Ovary (tissue), 9 donors: ENCODE data around the gene CCDC43. TPM values are rescaled to one million over a fixed set of nuclear protein-coding genes. Genes with fewer than 3 reads are reported as not detected.

Experiments
- DNase-seq, 5 donors: peaks; one replicate each; pipeline ENCODE4 v3.0.0-alpha.2; 2019 to 2020
- H3K27ac ChIP-seq, 2 donors: fragments of 200-600 bp; one replicate each; pipeline versions ENCODE4 v1.5.1 to v1.8.0; 2019 to 2022
- H3K27me3 ChIP-seq: fragments of 200-600 bp; one replicate; pipeline ENCODE4 v1.8.0; 2022
- H3K36me3 ChIP-seq: fragments of 200-600 bp; sonication (generic); one replicate; pipeline ENCODE4 v1.5.1; 2019
- H3K4me1 ChIP-seq: one replicate; pipeline ENCODE4 v1.8.1; 2013; ENCODE audit warnings: mild to moderate bottlenecking, moderate library complexity; ENCODE audit not compliant: insufficient read depth
- H3K4me3 ChIP-seq: fragments of 200-600 bp; sonication (generic); one replicate; pipeline ENCODE4 v1.5.1; 2017
- H3K9me3 ChIP-seq, 2 donors: fragments of 200-600 bp in 1 of 2; sonication (generic) in 1 of 2; one replicate each; pipeline versions ENCODE4 v1.5.1 to v1.8.1; 2013 to 2019; ENCODE audit warnings: mild to moderate bottlenecking in 1 of 2, moderate library complexity in 1 of 2
- CTCF ChIP-seq, 3 donors: fragments of 450-650 bp in 2 of 3; fragments of 200-600 bp in 1 of 3; IDR thresholded peaks; one replicate each; pipeline versions ENCODE4 v1.5.1 to v1.8.0; 2016 to 2022; ENCODE audit warnings: antibody characterized with exemption in 3 of 3, mild to moderate bottlenecking in 1 of 3
- EP300 ChIP-seq: sonication (generic); formaldehyde crosslinking; IDR thresholded peaks from one replicate; pipeline ENCODE4 v1.6.1; 2017; ENCODE audit warnings: antibody characterized with exemption
- POLR2A ChIP-seq: fragments of 450-650 bp; IDR thresholded peaks from one replicate; pipeline ENCODE4 v1.6.1; 2017; ENCODE audit warnings: antibody characterized with exemption, mild to moderate bottlenecking, moderate library complexity
- WGBS, 3 donors: extraction: QIAGEN DNeasy Blood & Tissue Kit in 1 of 3; methylation state at CpG; one replicate each; pipeline versions ENCODE4 v1.1.5 to v1.1.7; 2013 to 2017; 5-methylcytosine and 5-hydroxymethylcytosine counted together
- intact Hi-C, 4 donors: fragments of 100-400 bp; cut with DNase I; formaldehyde crosslinking; loops; one replicate each; pipeline versions ENCODE4 v1.11.0 to v1.15.1; 2022 to 2023
- polyA plus RNA-seq, 2 donors: library from polyadenylated mRNA; stranded (reverse); fragments of 200-250 nt in 1 of 2; fragments of 350-450 nt in 1 of 2; fragmentation: Illumina TruSeq in 1 of 2; extraction: RNeasy Lipid Tissue Mini Kit (QIAGEN cat#74804) in 1 of 2; gene quantifications; one replicate each; pipeline ENCODE4 v1.2.3, GENCODE V29; 2013 to 2014
- small RNA-seq: library from RNA; depleted of rRNA; stranded (forward); fragments of <200 nt; gene quantifications from one replicate; pipeline ENCODE3, GENCODE V24; 2016
- total RNA-seq, 7 donors: library from RNA; depleted of rRNA in 2 of 7; stranded (reverse); fragments of >200 nt in 2 of 7; fragmentation: NEBNext Ultra II Directional in 3 of 7; extraction: Animal tissue kit (Norgen Biotek cat#: 25700) in 3 of 7; gene quantifications; one replicate each; pipeline versions ENCODE4 v1.1.0 to v1.2.4, GENCODE V29; 2016 to 2023
- donor health status: DM: no; HTN: no; CAD: no; lungs with moderate emphysema.
- donor health status: DM: no; HTN: no; CAD: no.
- donor health status: Bipolar disorder and iron deficiency.
- donor health status: DM: yes; HTN: yes; CAD: no.
- donor health status: DM: no; HTN: no; CAD: no.
- donor health status: DM: yes; HTN: yes; CAD: no.

Gene CCDC43
- total and polyA plus RNA-seq, 9 donors = 8.4 to 15.1 (median 11.3) TPM

DNA sequence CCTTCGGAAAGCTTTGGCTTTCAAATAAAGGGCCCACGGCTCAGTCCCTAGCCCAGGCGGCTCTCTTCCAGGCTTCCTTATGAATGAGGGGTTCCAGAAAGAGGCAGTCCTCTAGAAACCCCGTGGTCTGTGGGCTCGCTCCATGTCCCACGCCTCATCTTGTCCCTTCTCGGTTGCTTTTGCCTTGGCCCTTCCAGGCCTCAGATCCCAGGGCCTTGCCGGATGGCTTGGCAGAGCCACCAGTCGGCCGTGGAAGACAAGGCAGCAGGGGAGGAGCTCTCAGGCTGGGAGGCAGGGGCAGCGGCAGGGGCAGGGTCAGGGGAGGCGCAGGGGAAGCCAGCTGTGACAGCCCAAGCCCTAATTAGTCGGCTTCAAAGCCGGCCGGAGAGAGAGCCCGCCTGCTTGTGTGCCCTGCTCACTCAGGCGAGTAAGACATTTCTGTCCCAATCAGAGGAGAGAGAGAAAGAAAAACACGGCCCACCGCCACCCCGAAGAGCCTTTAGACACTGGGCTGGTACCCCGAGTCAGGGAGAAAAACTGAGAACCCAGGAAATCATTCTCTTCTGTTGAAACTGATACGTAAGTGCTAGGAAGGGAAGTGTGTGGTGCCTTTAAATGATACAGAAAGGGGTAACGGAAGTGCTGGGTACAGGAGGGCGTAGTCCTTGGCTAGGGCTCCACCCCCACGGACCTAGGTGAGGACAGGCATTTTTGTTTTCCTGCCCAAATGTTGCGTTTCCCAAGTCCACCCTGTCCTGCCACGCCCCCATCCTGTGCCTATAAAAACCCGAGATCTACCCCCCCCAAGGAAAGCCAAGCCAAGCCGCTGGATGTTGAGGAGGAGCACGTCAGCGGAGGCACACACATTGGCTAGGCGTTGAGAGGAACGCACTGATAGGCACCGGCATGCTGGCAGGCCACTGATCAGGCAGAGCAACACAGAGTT, 61.1 kb downstream of the CCDC43 start:
- intact Hi-C loops = no loop called here
- Histone ChIP-seq H3K9me3 (no peaks in the 10 kb centered on the region), H3K4me1 (no peaks in the 10 kb centered on the region), H3K4me3 (no peak overlapping the region), H3K36me3 (no peaks in the 10 kb centered on the region), H3K27ac (no peak overlapping the region), H3K27me3 (no peaks in the 10 kb centered on the region)
- peak in 3 of 5 donors; percentile 24 to 54 (median 48) for DNase-seq
- WGBS, 3 donors = 54 to 63% (median 62%) methylated on average over 34 of the region's 34 CpGs
- no peak for TF ChIP-seq EP300
- TF ChIP-seq POLR2A = no peak
- TF ChIP-seq CTCF (IDR thresholded peaks at IDR 0.05) = no peak

GRCh38 chr17:44627513-44628242, 61.9 kb downstream of the CCDC43 start:
- intact Hi-C loops = no loop called here
- no peak overlapping the region for H3K27ac ChIP-seq
- 74 to 78% (median 75%) methylated on average over 9 of the region's 9 CpGs for WGBS, 3 donors
- H3K4me1 ChIP-seq = no peaks in the 10 kb centered on the region
- no peaks in the 10 kb centered on the region for H3K9me3 ChIP-seq
- TF ChIP-seq CTCF (IDR thresholded peaks at IDR 0.05) = no peak
- TF ChIP-seq EP300 = no peak
- TF ChIP-seq POLR2A = no peak
- DNase-seq = no peak
- no peaks in the 10 kb centered on the region for H3K36me3 ChIP-seq
- no peaks in the 10 kb centered on the region for H3K27me3 ChIP-seq
- H3K4me3 ChIP-seq = no peak overlapping the region

Small RNA genes lying within 50 kb of the gene (small RNA-seq; reads per million reads assigned to genes)
- gene RN7SL819P (not detected), gene SMCO4P1 (not detected)

Other genes starting within 250 kb of the CCDC43 start
- gene GPATCH8, start 186.4 kb downstream of the CCDC43 start, total RNA-seq = 10 to 100 TPM; 27.6 to 57.3 (median 48.9) TPM
- 10 to 100 TPM; 20.5 to 40.4 TPM for gene GPATCH8, start 186.4 kb downstream of the CCDC43 start, polyA plus RNA-seq
- 10 to 100 TPM in 3 of 7 donors, 1 to 10 TPM in 4; 1.6 to 12.5 (median 9.3) TPM for gene FZD2, start 132.3 kb downstream of the CCDC43 start, total RNA-seq
- 1 to 10 TPM in 1 of 2 donors, under 1 TPM in 1; 0.08 to 5.3 TPM for gene FZD2, start 132.3 kb downstream of the CCDC43 start, polyA plus RNA-seq
- gene MEIOC, start 33.3 kb downstream of the CCDC43 start, total RNA-seq = not detected
- under 1 TPM in 1 of 2 donors, not detected in 1; 0.07 TPM for gene MEIOC, start 33.3 kb downstream of the CCDC43 start, polyA plus RNA-seq
- 1 to 10 TPM; 3.1 to 9.7 (median 6.7) TPM for gene DBF4B, start 18.9 kb upstream of the CCDC43 start, total RNA-seq
- gene DBF4B, start 18.9 kb upstream of the CCDC43 start, polyA plus RNA-seq = 1 to 10 TPM; 5.6 to 6.8 TPM
- 1 to 10 TPM in 4 of 7 donors, under 1 TPM in 3; 0.12 to 2.3 (median 1.5) TPM for gene ADAM11, start 69.2 kb upstream of the CCDC43 start, total RNA-seq
- gene ADAM11, start 69.2 kb upstream of the CCDC43 start, polyA plus RNA-seq = 1 to 10 TPM in 1 of 2 donors, under 1 TPM in 1; 0.17 to 1.1 TPM
- gene GJC1, start 140.5 kb upstream of the CCDC43 start, total RNA-seq = 1 to 10 TPM; 1.3 to 6.4 (median 4.3) TPM
- gene GJC1, start 140.5 kb upstream of the CCDC43 start, polyA plus RNA-seq = 10 to 100 TPM in 1 of 2 donors, 1 to 10 TPM in 1; 3.8 to 18.4 TPM
- 1 to 10 TPM; 1.1 to 5.6 (median 2.0) TPM for gene HIGD1B, start 158.1 kb upstream of the CCDC43 start, total RNA-seq
- gene HIGD1B, start 158.1 kb upstream of the CCDC43 start, polyA plus RNA-seq = 1 to 10 TPM; 6.3 to 6.8 TPM
- gene EFTUD2, start 209.7 kb upstream of the CCDC43 start, total RNA-seq = 10 to 100 TPM; 28.4 to 78.7 (median 62.5) TPM
- gene EFTUD2, start 209.7 kb upstream of the CCDC43 start, polyA plus RNA-seq = 100 to 1,000 TPM in 1 of 2 donors, 10 to 100 TPM in 1; 22.2 to 111 TPM
- 1 to 10 TPM in 2 of 7 donors, under 1 TPM in 4, not detected in 1; 0.08 to 1.8 (median 0.49) TPM for gene GFAP, start 225.7 kb upstream of the CCDC43 start, total RNA-seq
- gene GFAP, start 225.7 kb upstream of the CCDC43 start, polyA plus RNA-seq = under 1 TPM; 0.27 to 0.97 TPM